ENCODE results near the gene PCDHGA2. TPM values are rescaled to one million over a fixed set of nuclear protein-coding genes. Genes with fewer than 3 reads are reported as not detected.

Gene PCDHGA2
- total RNA-seq (ENCODE audit: low replicate concordance), result 0.37 and 0.71 TPM in 2 replicates

DNA sequence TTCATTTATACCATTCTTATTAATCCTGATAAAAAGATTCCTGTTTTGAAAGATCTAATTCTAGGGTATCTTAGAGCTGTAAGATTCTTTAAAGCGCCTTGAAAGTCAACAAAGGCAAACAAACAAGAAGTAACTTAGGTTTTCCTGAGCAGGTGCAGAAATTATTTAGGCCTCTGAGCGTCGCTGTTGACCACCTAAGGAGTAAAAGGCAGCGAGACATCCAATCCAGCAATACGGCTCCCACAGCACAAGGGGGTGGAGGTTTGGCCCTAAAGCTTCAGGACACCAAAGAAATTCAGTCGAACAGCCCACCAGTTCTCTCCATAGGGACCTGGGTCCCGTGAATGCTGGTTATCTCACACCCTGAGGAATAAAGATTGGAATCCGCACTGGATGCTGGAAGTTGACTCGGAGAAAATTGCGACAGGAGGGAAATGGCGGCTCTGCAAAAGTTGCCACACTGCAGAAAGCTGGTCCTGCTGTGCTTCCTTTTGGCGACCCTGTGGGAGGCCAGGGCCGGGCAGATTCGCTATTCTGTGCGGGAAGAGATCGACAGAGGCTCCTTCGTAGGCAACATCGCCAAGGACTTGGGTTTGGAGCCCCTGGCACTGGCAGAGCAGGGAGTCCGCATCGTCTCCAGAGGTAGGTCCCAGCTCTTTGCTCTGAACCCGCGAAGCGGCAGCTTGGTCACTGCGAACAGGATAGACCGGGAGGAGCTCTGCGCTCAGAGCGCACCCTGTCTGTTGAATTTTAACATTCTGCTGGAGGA, at the start of gene PCDHGA2:
PCDHGA2 (plus strand) TSS at position 223 of the 769 bp plus-strand sequence.
- Histone ChIP-seq H3K4me2 (no peak within 1 kb of the TSS), H3K4me1 (no peaks in the 10 kb centered on the region), H3K36me3 (no peaks in the 10 kb centered on the region), H4K20me1 (ENCODE audit: low read depth) (no peaks in the 10 kb centered on the region), H3F3A (ENCODE audit: low read depth) (no peaks in the 10 kb centered on the region), H3K79me2 (ENCODE audit: low read depth) (no peaks in the 10 kb centered on the region), H3K27ac (no peak within 1 kb of the TSS), H3K27me3 (no peaks in the 10 kb centered on the region), H2AFZ (replicated peaks) (no peak within 1 kb of the TSS), H3K9ac (no peak within 1 kb of the TSS), H3K4me3 (no peak within 1 kb of the TSS), H3K9me3 (ENCODE audit: low read depth) (peaks cover 17% of the 10 kb centered on the region)
- TF ChIP-seq, protein P1, sequence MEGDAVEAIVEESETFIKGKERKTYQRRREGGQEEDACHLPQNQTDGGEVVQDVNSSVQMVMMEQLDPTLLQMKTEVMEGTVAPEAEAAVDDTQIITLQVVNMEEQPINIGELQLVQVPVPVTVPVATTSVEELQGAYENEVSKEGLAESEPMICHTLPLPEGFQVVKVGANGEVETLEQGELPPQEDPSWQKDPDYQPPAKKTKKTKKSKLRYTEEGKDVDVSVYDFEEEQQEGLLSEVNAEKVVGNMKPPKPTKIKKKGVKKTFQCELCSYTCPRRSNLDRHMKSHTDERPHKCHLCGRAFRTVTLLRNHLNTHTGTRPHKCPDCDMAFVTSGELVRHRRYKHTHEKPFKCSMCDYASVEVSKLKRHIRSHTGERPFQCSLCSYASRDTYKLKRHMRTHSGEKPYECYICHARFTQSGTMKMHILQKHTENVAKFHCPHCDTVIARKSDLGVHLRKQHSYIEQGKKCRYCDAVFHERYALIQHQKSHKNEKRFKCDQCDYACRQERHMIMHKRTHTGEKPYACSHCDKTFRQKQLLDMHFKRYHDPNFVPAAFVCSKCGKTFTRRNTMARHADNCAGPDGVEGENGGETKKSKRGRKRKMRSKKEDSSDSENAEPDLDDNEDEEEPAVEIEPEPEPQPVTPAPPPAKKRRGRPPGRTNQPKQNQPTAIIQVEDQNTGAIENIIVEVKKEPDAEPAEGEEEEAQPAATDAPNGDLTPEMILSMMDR (IDR thresholded peaks at IDR 0.05), result peak; percentile 53
- TF ChIP-seq EZH2 (IDR thresholded peaks at IDR 0.05), result no peak
- no peak for TF ChIP-seq EZH2phosphoT487 (IDR thresholded peaks at IDR 0.05)
- peaks cover 7% of the 10 kb centered on the region for H3K27me3 Mint-ChIP-seq (ENCODE audit: insufficient read depth, low read depth)
- DNase-seq (ENCODE audit: low spot score), result peak; percentile 54
- no peak within 1 kb of the TSS for H3K27ac Mint-ChIP-seq
- H3K36me3 Mint-ChIP-seq, result peaks cover 1% of the 10 kb centered on the region
- peaks cover 50% of the 10 kb centered on the region for H3K9me3 Mint-ChIP-seq
- H3K4me1 Mint-ChIP-seq, result no peaks in the 10 kb centered on the region
- no peak within 1 kb of the TSS for H3K4me3 Mint-ChIP-seq

DNA sequence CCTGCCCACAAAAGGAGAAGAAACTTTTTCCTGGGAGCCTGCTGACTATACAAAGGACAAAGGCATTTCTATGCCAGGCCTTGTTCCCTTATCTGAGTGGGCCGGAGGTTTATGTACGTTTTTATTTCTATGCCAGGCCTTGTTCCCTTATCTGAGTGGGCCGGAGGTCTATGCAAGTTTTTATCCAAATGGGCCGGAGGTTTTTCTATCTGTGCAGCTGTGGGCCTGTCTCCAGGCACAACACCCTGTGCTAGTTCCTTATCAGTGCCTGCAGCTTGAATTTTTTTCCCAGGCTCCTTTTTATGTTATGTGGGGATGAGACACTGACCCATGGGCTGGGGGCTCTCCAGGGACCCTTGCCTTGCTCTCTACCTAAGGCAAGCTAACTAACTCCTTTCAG, 40.2 kb upstream of the PCDHGA2 start:
- Histone ChIP-seq H4K20me1 (ENCODE audit: low read depth) (no peaks in the 10 kb centered on the region), H3K27me3 (no peaks in the 10 kb centered on the region), H3K9me3 (ENCODE audit: low read depth) (no peaks in the 10 kb centered on the region), H3K27ac (no peak overlapping the region), H3K4me2 (no peak overlapping the region), H2AFZ (replicated peaks) (no peak overlapping the region), H3F3A (ENCODE audit: low read depth) (no peaks in the 10 kb centered on the region), H3K4me1 (no peaks in the 10 kb centered on the region), H3K9ac (no peak overlapping the region), H3K4me3 (no peak overlapping the region), H3K79me2 (ENCODE audit: low read depth) (no peaks in the 10 kb centered on the region), H3K36me3 (no peaks in the 10 kb centered on the region)
- H3K4me1 Mint-ChIP-seq, result no peaks in the 10 kb centered on the region
- DNase-seq (ENCODE audit: low spot score), result no peak
- H3K36me3 Mint-ChIP-seq, result peaks cover 26% of the 10 kb centered on the region
- no peak overlapping the region for H3K27ac Mint-ChIP-seq
- TF ChIP-seq EZH2phosphoT487 (IDR thresholded peaks at IDR 0.05) (no peak), EZH2 (IDR thresholded peaks at IDR 0.05) (no peak)
- TF ChIP-seq, protein P1 (IDR thresholded peaks at IDR 0.05), result no peak
- H3K4me3 Mint-ChIP-seq, result no peak overlapping the region
- H3K9me3 Mint-ChIP-seq, result peaks cover 77% of the 10 kb centered on the region
- peaks cover 7% of the 10 kb centered on the region for H3K27me3 Mint-ChIP-seq (ENCODE audit: insufficient read depth, low read depth)

DNA sequence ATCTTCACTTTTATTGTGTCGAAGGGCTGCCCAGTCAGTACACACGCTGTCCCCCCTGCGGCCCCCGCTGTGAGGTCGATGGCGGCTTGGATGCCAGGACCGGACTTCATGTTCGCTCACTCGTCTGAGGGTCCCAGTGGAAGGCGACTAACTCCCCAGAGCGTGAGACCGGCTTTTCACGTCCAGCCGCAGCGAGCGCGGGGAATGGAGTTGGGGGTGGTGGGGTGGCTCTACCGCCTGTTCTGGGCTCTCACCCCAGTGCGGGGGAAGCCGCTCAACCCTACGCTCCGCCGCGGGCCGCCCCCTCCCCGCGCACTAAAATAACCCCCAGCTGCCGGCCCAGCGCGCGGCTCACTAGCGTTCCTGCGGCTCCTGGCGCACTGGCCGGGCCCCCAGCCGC, 34.8 kb upstream of the PCDHGA2 start, which contains the start of gene SLC25A2:
SLC25A2 (minus strand) TSS at position 294 of the 400 bp plus-strand sequence; CDS start at position 110, 184 bp downstream.
- Histone ChIP-seq H3K9ac (no peak within 1 kb of the TSS), H2AFZ (replicated peaks) (no peak within 1 kb of the TSS), H3K36me3 (no peaks in the 10 kb centered on the region), H4K20me1 (ENCODE audit: low read depth) (no peaks in the 10 kb centered on the region), H3F3A (ENCODE audit: low read depth) (no peaks in the 10 kb centered on the region), H3K4me2 (no peak within 1 kb of the TSS), H3K4me3 (no peak within 1 kb of the TSS), H3K4me1 (no peaks in the 10 kb centered on the region), H3K79me2 (ENCODE audit: low read depth) (no peaks in the 10 kb centered on the region), H3K27me3 (no peaks in the 10 kb centered on the region), H3K27ac (no peak within 1 kb of the TSS), H3K9me3 (ENCODE audit: low read depth) (no peaks in the 10 kb centered on the region)
- peaks cover 80% of the 10 kb centered on the region for H3K9me3 Mint-ChIP-seq
- DNase-seq (ENCODE audit: low spot score), result no peak
- H3K4me1 Mint-ChIP-seq, result no peaks in the 10 kb centered on the region
- TF ChIP-seq, protein P1 (IDR thresholded peaks at IDR 0.05), result no peak
- TF ChIP-seq EZH2phosphoT487 (IDR thresholded peaks at IDR 0.05), result no peak
- no peak for TF ChIP-seq EZH2 (IDR thresholded peaks at IDR 0.05)
- H3K36me3 Mint-ChIP-seq, result peaks cover 28% of the 10 kb centered on the region
- no peak within 1 kb of the TSS for H3K27ac Mint-ChIP-seq
- H3K4me3 Mint-ChIP-seq, result no peak within 1 kb of the TSS
- H3K27me3 Mint-ChIP-seq (ENCODE audit: insufficient read depth, low read depth), result peaks cover 10% of the 10 kb centered on the region

Data from neural progenitor cell (in vitro differentiated cells).